ENCODE results near the gene MYO18B.

- no peak for TF ChIP-seq RARB (CRISPR knock-in tag; IDR thresholded peaks at IDR 0.05)
- no peak for TF ChIP-seq POU6F1 (CRISPR knock-in tag; IDR thresholded peaks at IDR 0.05; ENCODE audit: borderline replicate concordance, low read depth)
- TF ChIP-seq PATZ1 (CRISPR knock-in tag; IDR thresholded peaks at IDR 0.05; ENCODE audit: borderline replicate concordance): no peak
- TF ChIP-seq ARNTL (CRISPR knock-in tag; IDR thresholded peaks at IDR 0.05; ENCODE audit: borderline replicate concordance, low read depth): no peak
- no peak for TF ChIP-seq GLIS3 (CRISPR knock-in tag; IDR thresholded peaks at IDR 0.05)
- TF ChIP-seq ZNF565 (CRISPR knock-in tag; conservative IDR thresholded peaks at IDR 0.05; ENCODE audit: low read depth): no peak
- TF ChIP-seq CSDC2 (CRISPR knock-in tag; IDR thresholded peaks at IDR 0.05): no peak
- TF ChIP-seq ZFP3 (CRISPR knock-in tag; IDR thresholded peaks at IDR 0.05): no peak
- TF ChIP-seq BACH2 (CRISPR knock-in tag; IDR thresholded peaks at IDR 0.05; ENCODE audit: borderline replicate concordance): no peak
- TF ChIP-seq TSHZ2 (CRISPR knock-in tag; IDR thresholded peaks at IDR 0.05): no peak
- no peak for TF ChIP-seq ZC3H10 (CRISPR knock-in tag; IDR thresholded peaks at IDR 0.05)
- no peak for TF ChIP-seq ZFP30 (CRISPR knock-in tag; IDR thresholded peaks at IDR 0.05)
- no peak for TF ChIP-seq CREB5 (CRISPR knock-in tag; IDR thresholded peaks at IDR 0.05; ENCODE audit: low read depth)
Measured at GRCh38 chr22:25824828-25825423, 82.9 kb downstream of the MYO18B start.
